K562 (cell line): ENCODE measurements around the gene RASSF1. TPM values are rescaled to one million over a fixed set of nuclear protein-coding genes. Genes with fewer than 3 reads are reported as not detected.

Experiments used
- ATAC-seq: fragments of 200-7000 bp; cut with Tn5 transposase; 3 replicates; pipeline ENCODE4 v1.9.1; 2020; ENCODE audit warnings: moderate library complexity
- BruUV-seq: library from RNA; stranded (reverse); fragments of 400-500 nt; replicated peaks from 2 replicates; lab custom pipeline; 2021; lab: Mats Ljungman, UMichigan
- CTCF ChIA-PET: fragments of 300-600 bp; formaldehyde crosslinking; extraction: SDS; loops from one replicate; lab custom pipeline; 2021; ENCODE audit warnings: low intra/inter-chr PET ratio; lab: Yijun Ruan, JAX
- POLR2A ChIA-PET: fragments of 300-600, 350-650 bp; sonication (Branson Sonifier 250); formaldehyde crosslinking; extraction: SDS; loops from one replicate; lab custom pipeline; 2021; ENCODE audit warnings: antibody characterized with exemption, inconsistent platforms; lab: Yijun Ruan, JAX
- DNase-seq, 4 experiments: peaks; one replicate each; pipeline versions ENCODE4 v3.0.0 to v3.0.0-alpha.2; 2011 to 2018; ENCODE audit warnings: low spot score in 3 of 4, mixed read lengths in 3 of 4; ENCODE audit errors: extremely low read depth in 1 of 4
- FAIRE-seq: peaks from 2 replicates; lab custom pipeline; 2011; peaks lifted over from hg19 to GRCh38; lab: Jason Lieb, UNC
- H2AFZ ChIP-seq: 2 replicates; pipeline ENCODE4 v1.6.0; 2011; ENCODE audit warnings: low read depth, low read length, control low read depth, inconsistent platforms
- H3K27ac ChIP-seq: fragments of 200-600 bp; 3 replicates; pipeline ENCODE4 v1.8.0; 2011; ENCODE audit warnings: low read depth, mild to moderate bottlenecking, control low read depth, inconsistent platforms, low read length, moderate library complexity, mixed read lengths; ENCODE audit errors: extremely low read depth
- H3K27me3 ChIP-seq, 2 experiments: fragments of 300-600 bp in 1 of 2; 2 replicates in 1 of 2; 3 replicates in 1 of 2; pipeline versions ENCODE4 v1.6.0 to v1.8.0; 2011; ENCODE audit warnings: inconsistent platforms in 2 of 2, low read length in 2 of 2, mild to moderate bottlenecking in 1 of 2, mixed read lengths in 1 of 2, moderate library complexity in 1 of 2; ENCODE audit not compliant: control insufficient read depth in 2 of 2, insufficient read depth in 2 of 2
- H3K36me3 ChIP-seq: fragments of 300-600 bp; 3 replicates; pipeline ENCODE4 v1.8.0; 2011; ENCODE audit warnings: mild to moderate bottlenecking, low read length, inconsistent platforms; ENCODE audit not compliant: control insufficient read depth, insufficient read depth
- H3K4me1 ChIP-seq, 2 experiments: fragments of 200-600 bp in 1 of 2; replicated peaks in 1 of 2; 2 replicates in 1 of 2; 3 replicates in 1 of 2; pipeline versions ENCODE4 v1.5.1 to v1.8.0; 2011; ENCODE audit warnings: inconsistent platforms in 2 of 2, low read length in 2 of 2, mild to moderate bottlenecking in 1 of 2, mixed read lengths in 1 of 2, moderate library complexity in 1 of 2; ENCODE audit not compliant: control insufficient read depth in 2 of 2, insufficient read depth in 2 of 2
- H3K4me2 ChIP-seq: 2 replicates; pipeline ENCODE4 v1.6.1; 2011; ENCODE audit warnings: low read length, control low read depth, inconsistent platforms, mixed read lengths; ENCODE audit not compliant: insufficient read depth
- H3K4me3 ChIP-seq: fragments of 200-600 bp; sonication (generic), shearing (Covaris generic); 2 replicates; pipeline ENCODE4 v1.5.1; 2016; ENCODE audit warnings: control low read depth, inconsistent platforms
- H3K79me2 ChIP-seq: fragments of 200-600 bp; 3 replicates; pipeline ENCODE4 v1.8.0; 2011; ENCODE audit warnings: low read length, inconsistent platforms; ENCODE audit not compliant: control insufficient read depth, insufficient read depth
- H3K9ac ChIP-seq, 2 experiments: 2 replicates each; pipeline versions ENCODE4 v1.6.0 to v1.6.1; 2011; ENCODE audit warnings: low read depth in 2 of 2, low read length in 2 of 2, control low read depth in 1 of 2, inconsistent platforms in 1 of 2, mild to moderate bottlenecking in 1 of 2, mixed read lengths in 1 of 2; ENCODE audit not compliant: insufficient read depth in 1 of 2
- H3K9me1 ChIP-seq: one replicate; pipeline ENCODE4 v1.6.0; 2011; ENCODE audit warnings: inconsistent platforms, mild to moderate bottlenecking, low read length, moderate library complexity; ENCODE audit not compliant: control insufficient read depth, insufficient read depth
- H3K9me3 ChIP-seq: replicated peaks from 2 replicates; pipeline ENCODE4 v1.5.1; 2011; ENCODE audit warnings: low read depth, low read length, inconsistent platforms; ENCODE audit not compliant: control insufficient read depth, insufficient read depth
- H4K20me1 ChIP-seq: replicated peaks from 2 replicates; pipeline ENCODE4 v1.6.1; 2011; ENCODE audit warnings: low read length, inconsistent platforms, mixed read lengths; ENCODE audit not compliant: control insufficient read depth, insufficient read depth
- ELF4 ChIP-seq: fragments of 450-650 bp; formaldehyde crosslinking; IDR thresholded peaks from 2 replicates; pipeline ENCODE4 v1.4.0; 2022; ENCODE audit warnings: missing genetic modification characterization
- POU5F1 ChIP-seq: fragments of 150-350 bp; IDR thresholded peaks from 2 replicates; pipeline ENCODE4 v1.6.1; 2014; ENCODE audit warnings: borderline replicate concordance, low read length, low read depth, mild to moderate bottlenecking; ENCODE audit not compliant: partially characterized antibody
- ZNF589 ChIP-seq: fragments of 200-800 bp; sonication (Bioruptor generic); IDR thresholded peaks from 2 replicates; pipeline ENCODE4 v1.6.1; 2016; ENCODE audit warnings: low read depth, missing genetic modification characterization, missing compliant biosample characterization
- ZNF639 ChIP-seq, 2 experiments: fragments of 200-800 bp in 1 of 2; sonication (Bioruptor generic) in 1 of 2; sonication (generic) in 1 of 2; formaldehyde crosslinking in 1 of 2; IDR thresholded peaks in 1 of 2; conservative IDR thresholded peaks in 1 of 2; 2 replicates each; pipeline versions ENCODE4 v1.5.0 to v1.6.1; 2016 to 2020; ENCODE audit warnings: missing compliant biosample characterization in 1 of 2, missing genetic modification characterization in 1 of 2, missing genetic modification reagents in 1 of 2
- ZNF699 ChIP-seq: fragments of 250-450 bp; sonication (Bioruptor Pico); IDR thresholded peaks from 2 replicates; pipeline ENCODE4 v1.8.0; 2021; ENCODE audit warnings: mild to moderate bottlenecking, moderate library complexity; ENCODE audit not compliant: insufficient replicate concordance
- in situ Hi-C: fragments of 300-500 bp; cut with MboI; formaldehyde crosslinking; loops from 4 replicates; pipeline ENCODE4 v1.15.0; 2018; ENCODE audit warnings: inconsistent platforms, mixed read lengths
- intact Hi-C: fragments of 100-400 bp; cut with micrococcal nuclease; formaldehyde crosslinking; loops from 2 replicates; pipeline ENCODE4 v1.14.2; 2022
- polyA plus RNA-seq, 8 experiments: library from polyadenylated mRNA; depleted of rRNA in 4 of 8; stranded (reverse) in 5 of 8; unstranded in 3 of 8; fragments of >200 nt; fragmentation: Nextera tagmentation in 2 of 8; fragmentation: Illumina TruSeq in 1 of 8; extraction: Ambion mirVana in 2 of 8; extraction: Trizol in 1 of 8; gene quantifications; 2 replicates each; pipeline versions ENCODE4 v1.2.1 to v1.2.3, GENCODE V29; 2011 to 2014; ENCODE audit warnings: inconsistent platforms in 1 of 8, missing spikeins in 1 of 8
- total RNA-seq, 7 experiments: library from RNA; depleted of rRNA in 6 of 7; stranded (reverse); fragments of >200 nt in 6 of 7; fragmentation: Illumina TruSeq in 2 of 7; extraction: Trizol in 2 of 7; gene quantifications; 2 replicates each; pipeline versions ENCODE4 v1.2.1 to v1.2.3, GENCODE V29; 2011 to 2021; ENCODE audit warnings: low replicate concordance in 1 of 7
- TF ChIP-seq, protein P1 (sequence below): fragments of 450-650 bp; conservative IDR thresholded peaks from 2 replicates; pipeline ENCODE4 v1.6.1; 2016; ENCODE audit warnings: missing genetic modification characterization, low read depth, mild to moderate bottlenecking, missing compliant biosample characterization, moderate library complexity
- TF ChIP-seq, protein P2 (sequence below): sonication (generic); formaldehyde crosslinking; IDR thresholded peaks from 2 replicates; pipeline ENCODE4 v1.8.1; 2023; ENCODE audit warnings: mild to moderate bottlenecking, missing genetic modification reagents, moderate library complexity
- TF ChIP-seq, protein P3 (sequence below): sonication (generic); formaldehyde crosslinking; IDR thresholded peaks from 2 replicates; pipeline ENCODE4 v1.8.0; 2022; ENCODE audit warnings: mild to moderate bottlenecking, missing genetic modification reagents

Gene RASSF1
- total and polyA plus RNA-seq, 9 of the 15 experiments (the other 6 are each of a cell fraction or from before 2014, with no cell fraction given): 3.6 to 57.1 (median 24.6) TPM

GRCh38 chr3:50304601-50305000, 36.0 kb downstream of the RASSF1 start:
- no peak overlapping the region for H3K4me2 ChIP-seq
- intact Hi-C loops: no loop called here
- no peaks in the 10 kb centered on the region for H3K9me3 ChIP-seq
- in situ Hi-C loops: no loop called here
- BruUV-seq: no TSS peak
- H3K36me3 ChIP-seq: peaks cover 8% of the 10 kb centered on the region; the same call in 2 of the 3 replicates
- no peaks in the 10 kb centered on the region for H3K27me3 ChIP-seq
- no peak for ATAC-seq
- peak overlapping the region in 1 of 2 experiments; percentile 71; a peak in 2 of 4 replicates for H3K9ac ChIP-seq
- DNase-seq: no peak
- no peaks in the 10 kb centered on the region for H4K20me1 ChIP-seq
- no peak for TF ChIP-seq ELF4 (CRISPR knock-in tag)
- TF ChIP-seq, protein P1, sequence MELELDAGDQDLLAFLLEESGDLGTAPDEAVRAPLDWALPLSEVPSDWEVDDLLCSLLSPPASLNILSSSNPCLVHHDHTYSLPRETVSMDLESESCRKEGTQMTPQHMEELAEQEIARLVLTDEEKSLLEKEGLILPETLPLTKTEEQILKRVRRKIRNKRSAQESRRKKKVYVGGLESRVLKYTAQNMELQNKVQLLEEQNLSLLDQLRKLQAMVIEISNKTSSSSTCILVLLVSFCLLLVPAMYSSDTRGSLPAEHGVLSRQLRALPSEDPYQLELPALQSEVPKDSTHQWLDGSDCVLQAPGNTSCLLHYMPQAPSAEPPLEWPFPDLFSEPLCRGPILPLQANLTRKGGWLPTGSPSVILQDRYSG: no peak
- TF ChIP-seq ZNF639 (CRISPR knock-in tag; conservative IDR thresholded peaks at IDR 0.05 in 1 of 2, IDR thresholded peaks at IDR 0.05 in 1 of 2): no peak
- TF ChIP-seq, protein P2, sequence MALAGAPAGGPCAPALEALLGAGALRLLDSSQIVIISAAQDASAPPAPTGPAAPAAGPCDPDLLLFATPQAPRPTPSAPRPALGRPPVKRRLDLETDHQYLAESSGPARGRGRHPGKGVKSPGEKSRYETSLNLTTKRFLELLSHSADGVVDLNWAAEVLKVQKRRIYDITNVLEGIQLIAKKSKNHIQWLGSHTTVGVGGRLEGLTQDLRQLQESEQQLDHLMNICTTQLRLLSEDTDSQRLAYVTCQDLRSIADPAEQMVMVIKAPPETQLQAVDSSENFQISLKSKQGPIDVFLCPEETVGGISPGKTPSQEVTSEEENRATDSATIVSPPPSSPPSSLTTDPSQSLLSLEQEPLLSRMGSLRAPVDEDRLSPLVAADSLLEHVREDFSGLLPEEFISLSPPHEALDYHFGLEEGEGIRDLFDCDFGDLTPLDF (CRISPR knock-in tag): no peak
- no peak for TF ChIP-seq ZNF699 (CRISPR knock-in tag)
- TF ChIP-seq ZNF589 (CRISPR knock-in tag): no peak
- TF ChIP-seq POU5F1: no peak
- TF ChIP-seq, protein P3, sequence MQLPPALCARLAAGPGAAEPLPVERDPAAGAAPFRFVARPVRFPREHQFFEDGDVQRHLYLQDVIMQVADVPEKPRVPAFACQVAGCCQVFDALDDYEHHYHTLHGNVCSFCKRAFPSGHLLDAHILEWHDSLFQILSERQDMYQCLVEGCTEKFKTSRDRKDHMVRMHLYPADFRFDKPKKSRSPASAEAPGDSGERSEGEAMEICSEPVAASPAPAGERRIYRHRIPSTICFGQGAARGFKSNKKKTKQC (CRISPR knock-in tag): no peak
- no peaks in the 10 kb centered on the region for H3K9me1 ChIP-seq
- no peak overlapping the region for H2AFZ ChIP-seq
- H3K79me2 ChIP-seq: peaks cover 30% of the 10 kb centered on the region
- FAIRE-seq: no peak
- no peak overlapping the region for H3K4me3 ChIP-seq
- peak overlapping the region; percentile 24; the same call in 1 of the 3 replicates for H3K27ac ChIP-seq
- ChIA-PET CTCF (no interaction called here), POLR2A (no interaction called here)
- H3K4me1 ChIP-seq: peaks cover 20 to 37% of the 10 kb centered on the region in 2 experiments; a peak in 4 of 5 replicates
